GM23248 (cell line): ENCODE measurements around the gene LCLAT1.

ENCODE experiments used
- EZH2 ChIP-seq: fragments of 200-600 bp; sonication (generic); IDR thresholded peaks from 2 replicates; pipeline ENCODE4 v1.6.1; 2018; ENCODE audit warnings: antibody characterized with exemption, mild to moderate bottlenecking; ENCODE audit not compliant: insufficient read depth, poor library complexity, severe bottlenecking
- EZH2phosphoT487 ChIP-seq: fragments of 200-600 bp; sonication (generic); IDR thresholded peaks from 2 replicates; pipeline ENCODE4 v1.6.1; 2018; ENCODE audit warnings: antibody characterized with exemption, moderate library complexity, mild to moderate bottlenecking, low read depth; ENCODE audit not compliant: insufficient read depth

DNA sequence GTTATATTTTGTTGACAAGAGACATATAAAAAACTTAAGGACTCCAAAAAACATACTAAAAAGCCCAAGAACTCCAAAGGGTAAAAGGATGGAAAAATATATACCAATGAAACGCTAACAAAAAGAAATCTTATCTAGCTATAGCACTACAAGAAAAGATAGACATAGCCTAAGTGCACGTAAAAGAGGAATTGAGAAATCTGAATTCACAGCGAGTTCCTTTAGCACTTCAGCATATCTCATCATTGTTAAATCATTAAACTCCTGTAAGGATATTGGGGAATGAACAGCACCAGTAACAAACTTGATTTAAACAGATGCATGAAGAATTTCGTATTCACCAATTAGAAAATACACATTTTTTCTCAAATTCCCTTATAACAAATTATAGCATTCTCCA, 226.1 kb downstream of the LCLAT1 start:
- TF ChIP-seq EZH2, result no peak
- no peak for TF ChIP-seq EZH2phosphoT487
